Brain microvascular endothelial cell (primary cell): Measurements from ENCODE around the gene FAM131C.
A peak's percentile ranks its signal among the peaks of the same experiment; 100 is the strongest.
"Not testable (repeated sequence)": the region's sequence is repeated elsewhere in the genome, so short reads cannot be mapped to it uniquely, and the experiment has no call there.

Source experiments
- DNase-seq: peaks from one replicate; pipeline ENCODE4 v3.0.0-alpha.2; 2020
- H3K27ac ChIP-seq: fragments of 250-450 bp; sonication (Bioruptor Pico); 2 replicates; pipeline ENCODE4 v1.5.1; 2020; ENCODE audit warnings: mild to moderate bottlenecking, moderate library complexity
- H3K27me3 ChIP-seq: fragments of 250-450 bp; sonication (Bioruptor Pico); replicated peaks from 2 replicates; pipeline ENCODE4 v1.5.1; 2020; ENCODE audit warnings: mild to moderate bottlenecking
- H3K36me3 ChIP-seq: fragments of 250-450 bp; sonication (Bioruptor Pico); replicated peaks from 2 replicates; pipeline ENCODE4 v1.5.1; 2020; ENCODE audit warnings: mild to moderate bottlenecking
- H3K4me3 ChIP-seq: 2 replicates; pipeline ENCODE4 v1.5.1; 2011; ENCODE audit warnings: low read depth, mild to moderate bottlenecking, control low read depth, low read length, moderate library complexity
- in situ Hi-C: cut with HindIII; loops from 2 replicates; pipeline ENCODE4 v1.10.0; 2017; ENCODE audit warnings: low sequenced_read_pairs, low pct_ligation_motif_present
- TF ChIP-seq, protein P1 (sequence below): IDR thresholded peaks from 2 replicates; pipeline ENCODE4 v1.5.1; 2011; ENCODE audit warnings: low read depth, mild to moderate bottlenecking, moderate library complexity, low read length, control low read depth, inconsistent platforms; ENCODE audit errors: missing control alignments

FAM131C gene

GRCh38 chr1:16055613-16056520, 17.6 kb downstream of the FAM131C start:
- Histone ChIP-seq H3K27ac (no peak overlapping the region), H3K4me3 (no peak overlapping the region), H3K36me3 (no peaks in the 10 kb centered on the region), H3K27me3 (peaks cover 2% of the 10 kb centered on the region)
- TF ChIP-seq, protein P1, sequence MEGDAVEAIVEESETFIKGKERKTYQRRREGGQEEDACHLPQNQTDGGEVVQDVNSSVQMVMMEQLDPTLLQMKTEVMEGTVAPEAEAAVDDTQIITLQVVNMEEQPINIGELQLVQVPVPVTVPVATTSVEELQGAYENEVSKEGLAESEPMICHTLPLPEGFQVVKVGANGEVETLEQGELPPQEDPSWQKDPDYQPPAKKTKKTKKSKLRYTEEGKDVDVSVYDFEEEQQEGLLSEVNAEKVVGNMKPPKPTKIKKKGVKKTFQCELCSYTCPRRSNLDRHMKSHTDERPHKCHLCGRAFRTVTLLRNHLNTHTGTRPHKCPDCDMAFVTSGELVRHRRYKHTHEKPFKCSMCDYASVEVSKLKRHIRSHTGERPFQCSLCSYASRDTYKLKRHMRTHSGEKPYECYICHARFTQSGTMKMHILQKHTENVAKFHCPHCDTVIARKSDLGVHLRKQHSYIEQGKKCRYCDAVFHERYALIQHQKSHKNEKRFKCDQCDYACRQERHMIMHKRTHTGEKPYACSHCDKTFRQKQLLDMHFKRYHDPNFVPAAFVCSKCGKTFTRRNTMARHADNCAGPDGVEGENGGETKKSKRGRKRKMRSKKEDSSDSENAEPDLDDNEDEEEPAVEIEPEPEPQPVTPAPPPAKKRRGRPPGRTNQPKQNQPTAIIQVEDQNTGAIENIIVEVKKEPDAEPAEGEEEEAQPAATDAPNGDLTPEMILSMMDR: peak; percentile 98
- DNase-seq: peak; percentile 66
- in situ Hi-C loops: no loop called here

DNA sequence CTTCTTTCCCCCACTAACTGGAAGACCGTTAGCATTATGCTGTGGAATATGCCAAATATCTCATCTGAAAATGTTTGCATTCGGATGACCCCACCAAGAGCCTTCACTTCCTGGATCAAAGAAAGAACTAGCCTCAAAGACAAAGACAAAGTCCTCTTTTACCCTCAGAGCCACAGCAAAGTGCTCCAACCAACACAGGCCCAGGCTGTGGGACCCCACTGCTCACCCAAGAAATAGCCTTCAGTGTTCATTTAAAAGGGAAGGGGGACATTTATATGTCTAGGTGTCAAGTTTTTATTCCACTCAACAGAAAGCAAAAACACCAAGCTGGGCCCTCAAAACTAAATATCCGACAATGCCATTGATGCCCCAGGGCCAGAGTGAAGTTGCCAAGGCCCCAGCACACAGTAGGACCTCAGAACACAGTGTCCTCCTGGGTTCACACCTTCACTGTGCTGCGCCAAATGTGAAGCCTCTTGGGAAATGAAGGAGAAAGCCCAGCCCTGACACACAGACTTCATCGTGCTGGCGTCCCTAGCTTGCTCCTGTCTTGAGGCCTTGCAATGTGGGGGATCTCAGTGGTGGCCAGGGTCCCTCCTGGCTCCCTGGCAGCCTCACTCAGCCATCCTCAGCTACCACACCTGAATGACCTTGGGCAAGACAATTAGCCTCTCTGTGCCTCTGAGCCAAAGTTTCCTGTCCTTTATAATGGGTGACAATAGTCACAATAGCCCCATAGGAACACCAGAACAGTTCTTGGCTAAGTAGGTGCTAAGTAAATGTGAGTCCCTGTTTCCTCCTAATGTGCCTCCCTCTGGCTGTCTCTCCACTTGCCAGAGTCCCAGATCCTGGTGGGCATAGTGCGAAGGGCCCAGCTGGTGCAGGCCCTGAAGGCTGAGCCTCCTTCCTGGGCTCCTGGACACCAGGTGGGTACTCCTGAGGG, 18.6 kb downstream of the FAM131C start:
- Histone ChIP-seq H3K4me3 (no peak overlapping the region), H3K27me3 (peaks cover 2% of the 10 kb centered on the region), H3K27ac (no peak overlapping the region), H3K36me3 (no peaks in the 10 kb centered on the region)
- in situ Hi-C loops: no loop called here
- no peak for DNase-seq
- TF ChIP-seq, protein P1: no peak

GRCh38 chr1:16053781-16054502, 19.5 kb downstream of the FAM131C start:
- no peak for DNase-seq
- in situ Hi-C loops: no loop called here
- no peak overlapping the region for H3K4me3 ChIP-seq
- H3K36me3 ChIP-seq: no peaks in the 10 kb centered on the region
- no peak overlapping the region for H3K27ac ChIP-seq
- H3K27me3 ChIP-seq: peaks cover 2% of the 10 kb centered on the region
- TF ChIP-seq, protein P1: no peak

DNA sequence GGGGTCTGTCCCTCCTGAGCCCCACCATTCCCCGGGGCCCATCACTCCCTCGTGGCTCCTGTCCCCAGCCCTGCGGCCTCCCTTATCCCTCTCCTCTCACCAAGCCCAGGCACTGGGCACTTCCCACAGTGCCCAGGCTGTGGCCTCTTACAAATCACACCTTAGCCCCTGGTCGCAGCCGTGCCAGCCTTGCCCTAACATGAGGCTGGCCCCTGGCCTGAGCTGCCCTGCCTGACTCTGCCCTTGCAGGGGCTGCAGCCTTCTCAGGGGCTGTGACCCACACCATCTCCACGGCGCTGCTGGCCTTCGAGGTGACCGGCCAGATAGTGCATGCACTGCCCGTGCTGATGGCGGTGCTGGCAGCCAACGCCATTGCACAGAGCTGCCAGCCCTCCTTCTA, 21.5 kb downstream of the FAM131C start:
- in situ Hi-C loops, DNase-seq, H3K27me3 ChIP-seq, H3K4me3 ChIP-seq, H3K27ac ChIP-seq, H3K36me3 ChIP-seq: not testable (repeated sequence)

GRCh38 chr1:16051039-16051438, 22.4 kb downstream of the FAM131C start:
- in situ Hi-C loops: no loop called here

More at GRCh38 chr1:16051039-16051438, 22.4 kb downstream of the FAM131C start:
- TF ChIP-seq, protein P1: no peak
- H3K36me3 ChIP-seq: no peaks in the 10 kb centered on the region
- H3K27ac ChIP-seq: no peak overlapping the region
- DNase-seq: no peak
- H3K4me3 ChIP-seq: no peak overlapping the region
- no peaks in the 10 kb centered on the region for H3K27me3 ChIP-seq
